HEK293 (cell line): ENCODE results near the gene PRTN3.

Experiments
- CTCF ChIA-PET: fragments of 350-600 bp; formaldehyde crosslinking; extraction: SDS; loops from one replicate; lab custom pipeline; 2021; ENCODE audit warnings: antibody characterized with exemption; lab: Yijun Ruan, JAX
- POLR2A ChIA-PET: fragments of 300-600 bp; formaldehyde crosslinking; extraction: SDS; loops from one replicate; lab custom pipeline; 2020; ENCODE audit warnings: antibody characterized with exemption, inconsistent platforms; lab: Yijun Ruan, JAX
- H3K27ac ChIP-seq: fragments of 200-500 bp; sonication (Bioruptor generic); 2 replicates; pipeline ENCODE4 v1.5.1; 2014; ENCODE audit warnings: low read depth, low read length, control low read depth, inconsistent platforms; ENCODE audit errors: extremely low read depth
- H3K36me3 ChIP-seq, 2 experiments: fragments of 200-500 bp in 1 of 2; sonication (Bioruptor generic) in 1 of 2; 1 replicate in 1 of 2; 2 replicates in 1 of 2; pipeline ENCODE4 v1.5.1; 2014 to 2017; ENCODE audit warnings: inconsistent platforms in 2 of 2, low read length in 2 of 2; ENCODE audit not compliant: control insufficient read depth in 2 of 2, insufficient read depth in 1 of 2
- H3K4me1 ChIP-seq: fragments of 200-500 bp; sonication (Bioruptor generic); 2 replicates; pipeline ENCODE4 v1.5.1; 2014; ENCODE audit warnings: mild to moderate bottlenecking, low read length, inconsistent platforms; ENCODE audit not compliant: control insufficient read depth, insufficient read depth
- H3K4me3 ChIP-seq: 2 replicates; pipeline ENCODE4 v1.5.1; 2011; ENCODE audit warnings: low read depth, mild to moderate bottlenecking, control low read depth, low read length, moderate library complexity
- H3K9me3 ChIP-seq: fragments of 200-500 bp; sonication (Bioruptor generic); 2 replicates; pipeline ENCODE4 v1.5.1; 2014; ENCODE audit warnings: low read depth, low read length, inconsistent platforms; ENCODE audit not compliant: control insufficient read depth, insufficient read depth
- EGR2 ChIP-seq: fragments of 450-650 bp; formaldehyde crosslinking; IDR thresholded peaks from 2 replicates; pipeline ENCODE4 v1.5.1; 2016; ENCODE audit warnings: low read depth, missing biosample characterization, missing genetic modification characterization
- GLI2 ChIP-seq: fragments of 450-650 bp; formaldehyde crosslinking; IDR thresholded peaks from 2 replicates; pipeline ENCODE4; 2017; ENCODE audit warnings: missing biosample characterization, missing genetic modification characterization, low read depth, borderline replicate concordance
- IKZF3 ChIP-seq: fragments of 450-650 bp; IDR thresholded peaks from 2 replicates; pipeline ENCODE4 v1.5.0; 2018; ENCODE audit warnings: missing biosample characterization, mild to moderate bottlenecking, missing genetic modification characterization, moderate library complexity
- SCRT2 ChIP-seq: fragments of 450-650 bp; formaldehyde crosslinking; IDR thresholded peaks from 2 replicates; pipeline ENCODE4 v1.5.1; 2016; ENCODE audit warnings: missing biosample characterization, missing genetic modification characterization
- ZBTB10 ChIP-seq: fragments of 450-650 bp; formaldehyde crosslinking; IDR thresholded peaks from 2 replicates; pipeline ENCODE4 v1.5.1; 2016; ENCODE audit warnings: missing biosample characterization, missing genetic modification characterization
- ZFHX2 ChIP-seq: fragments of 450-650 bp; formaldehyde crosslinking; conservative IDR thresholded peaks from 2 replicates; pipeline ENCODE4 v1.5.1; 2016; ENCODE audit warnings: missing biosample characterization, missing genetic modification characterization
- ZNF10 ChIP-seq: fragments of 450-650 bp; formaldehyde crosslinking; IDR thresholded peaks from 2 replicates; pipeline ENCODE4 v1.5.1; 2017; ENCODE audit warnings: missing biosample characterization, missing genetic modification characterization
- ZNF18 ChIP-seq: fragments of 450-650 bp; formaldehyde crosslinking; IDR thresholded peaks from 2 replicates; pipeline ENCODE4 v1.5.1; 2016; ENCODE audit warnings: missing biosample characterization, missing genetic modification characterization
- ZNF341 ChIP-seq: fragments of 450-650 bp; formaldehyde crosslinking; IDR thresholded peaks from 2 replicates; pipeline ENCODE4; 2016; ENCODE audit warnings: low read depth, missing biosample characterization, missing genetic modification characterization
- ZNF350 ChIP-seq: fragments of 450-650 bp; formaldehyde crosslinking; IDR thresholded peaks from 2 replicates; pipeline ENCODE4 v1.5.0; 2017; ENCODE audit warnings: missing biosample characterization, mild to moderate bottlenecking, missing genetic modification characterization
- ZNF610 ChIP-seq: fragments of 450-650 bp; formaldehyde crosslinking; IDR thresholded peaks from 2 replicates; pipeline ENCODE4 v1.5.1; 2016; ENCODE audit warnings: missing biosample characterization, missing genetic modification characterization, borderline replicate concordance
- ZNF623 ChIP-seq: fragments of 450-650 bp; formaldehyde crosslinking; IDR thresholded peaks from 2 replicates; pipeline ENCODE4 v1.5.1; 2016; ENCODE audit warnings: missing biosample characterization, missing genetic modification characterization
- ZNF654 ChIP-seq: fragments of 450-650 bp; formaldehyde crosslinking; IDR thresholded peaks from 2 replicates; pipeline ENCODE4 v1.5.1; 2016; ENCODE audit warnings: low read depth, missing biosample characterization, missing genetic modification characterization
- ZNF777 ChIP-seq: fragments of 450-650 bp; formaldehyde crosslinking; IDR thresholded peaks from 2 replicates; pipeline ENCODE4 v1.5.1; 2017; ENCODE audit warnings: missing biosample characterization, missing genetic modification characterization, borderline replicate concordance
- TF ChIP-seq, protein P1 (sequence below): fragments of 450-650 bp; formaldehyde crosslinking; IDR thresholded peaks from 2 replicates; pipeline ENCODE4 v1.5.1; 2017; ENCODE audit warnings: missing biosample characterization, missing genetic modification characterization
- TF ChIP-seq, protein P2 (sequence below): fragments of 450-650 bp; formaldehyde crosslinking; IDR thresholded peaks from 2 replicates; pipeline ENCODE4 v1.5.1; 2016; ENCODE audit warnings: missing biosample characterization, missing genetic modification characterization
- TF ChIP-seq, protein P3 (sequence below): fragments of 450-650 bp; formaldehyde crosslinking; IDR thresholded peaks from 2 replicates; pipeline ENCODE4 v1.5.1; 2016; ENCODE audit warnings: missing biosample characterization, missing genetic modification characterization, low read depth

PRTN3 gene

DNA sequence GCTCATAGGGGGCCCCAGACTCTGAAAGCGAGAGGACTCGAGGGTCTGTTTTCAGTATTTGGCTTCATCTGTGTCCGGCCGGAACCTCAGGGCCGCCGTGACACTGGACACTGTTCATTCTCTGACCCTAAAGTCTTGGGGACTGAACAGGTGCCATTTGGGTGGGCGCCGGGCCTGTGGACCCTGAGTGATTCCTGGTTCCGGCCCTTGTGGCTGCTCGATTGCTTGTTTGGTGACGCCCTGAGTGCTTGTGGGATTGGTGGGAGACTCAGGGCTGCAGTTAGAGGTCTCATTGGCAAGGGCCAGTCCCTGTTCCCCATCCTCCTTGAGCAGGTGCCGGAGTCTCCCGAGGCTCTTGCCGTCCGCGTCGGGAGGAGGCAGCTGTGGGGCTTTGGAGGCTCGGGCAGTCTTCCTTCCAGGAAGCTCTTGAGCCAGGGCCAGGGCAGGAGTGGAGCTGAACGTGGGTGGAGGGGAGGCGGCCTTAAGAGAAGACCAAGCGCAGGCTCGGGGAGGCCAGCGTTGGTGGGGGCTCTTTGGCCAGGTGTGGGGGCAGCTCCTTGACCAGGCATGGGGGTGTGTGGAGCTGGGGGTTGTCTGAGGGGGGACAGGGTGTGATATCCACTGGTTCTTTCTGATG lies 38.8 kb upstream of the PRTN3 start:
- POLR2A ChIA-PET = interaction anchor here (0.7 to 1.7 kb wide), 2 partner anchors 9 to 11 kb away, joined by 3 to 5 read pairs; no protein-coding TSS in a partner anchor
- Histone ChIP-seq H3K27ac (peak overlapping the region; percentile 97), H3K36me3 (peaks cover 0 to 89% of the 10 kb centered on the region in 2 experiments; a peak in 2 of 3 replicates), H3K4me1 (peaks cover 25% of the 10 kb centered on the region), H3K9me3 (no peaks in the 10 kb centered on the region), H3K4me3 (no peak overlapping the region)
- TF ChIP-seq ZNF10 (tag by site-specific recombination) (peak; percentile 30; the same call in 1 of the 2 replicates), IKZF3 (tag by site-specific recombination) (no peak), ZNF341 (tag by site-specific recombination) (0 out of 2 replicates have a peak, but pooled peaks have one; percentile 21), ZNF654 (tag by site-specific recombination) (no peak), ZNF18 (tag by site-specific recombination) (no peak), GLI2 (no peak), SCRT2 (tag by site-specific recombination) (no peak), ZFHX2 (tag by site-specific recombination) (peak; percentile 86), ZNF623 (tag by site-specific recombination) (no peak), ZNF610 (tag by site-specific recombination) (no peak), ZNF350 (tag by site-specific recombination) (no peak), EGR2 (tag by site-specific recombination) (peak; percentile 75), ZBTB10 (tag by site-specific recombination) (no peak)
- TF ChIP-seq, protein P1, sequence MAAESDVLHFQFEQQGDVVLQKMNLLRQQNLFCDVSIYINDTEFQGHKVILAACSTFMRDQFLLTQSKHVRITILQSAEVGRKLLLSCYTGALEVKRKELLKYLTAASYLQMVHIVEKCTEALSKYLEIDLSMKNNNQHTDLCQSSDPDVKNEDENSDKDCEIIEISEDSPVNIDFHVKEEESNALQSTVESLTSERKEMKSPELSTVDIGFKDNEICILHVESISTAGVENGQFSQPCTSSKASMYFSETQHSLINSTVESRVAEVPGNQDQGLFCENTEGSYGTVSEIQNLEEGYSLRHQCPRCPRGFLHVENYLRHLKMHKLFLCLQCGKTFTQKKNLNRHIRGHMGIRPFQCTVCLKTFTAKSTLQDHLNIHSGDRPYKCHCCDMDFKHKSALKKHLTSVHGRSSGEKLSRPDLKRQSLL = peak; percentile 41; the same call in 1 of the 2 replicates
- CTCF ChIA-PET = interaction anchor here (1.0 kb wide), 1 partner anchor 33 kb away, joined by 3 read pairs; no protein-coding TSS in a partner anchor

DNA sequence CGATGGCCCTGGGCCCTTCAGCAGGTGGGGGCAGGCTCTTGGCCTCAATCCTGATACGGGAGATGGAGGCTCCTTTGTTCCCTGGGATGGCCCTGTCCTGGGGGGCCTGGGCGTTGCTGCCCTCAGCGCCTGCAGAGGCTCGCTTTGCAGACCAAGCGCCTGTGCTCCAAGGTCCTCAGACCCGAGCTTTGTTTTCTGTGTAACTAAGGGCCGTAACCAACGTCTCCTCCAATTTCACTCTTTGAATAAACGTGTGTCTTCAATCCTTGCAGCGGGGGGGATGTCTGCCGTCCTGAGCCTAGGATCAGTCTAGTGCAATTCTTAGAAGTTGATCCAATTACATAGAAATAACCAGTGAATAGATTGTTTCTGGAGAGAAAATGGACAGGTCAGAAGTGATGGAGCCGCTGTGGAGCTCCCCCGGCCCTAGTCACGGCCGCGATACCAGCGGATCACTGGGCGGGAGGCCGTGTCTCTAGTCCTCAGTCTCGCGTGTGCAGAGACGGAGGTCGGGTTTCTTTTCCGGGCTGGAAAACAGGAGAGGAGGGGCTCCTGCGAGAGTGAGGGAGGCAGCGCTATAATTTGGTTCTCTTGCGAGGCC lies 38.2 kb upstream of the PRTN3 start:
- ChIA-PET CTCF (interaction anchor here (1.0 to 1.1 kb wide), 2 partner anchors 32 to 33 kb away, joined by 3 read pairs; no protein-coding TSS in a partner anchor), POLR2A (interaction anchor here (0.7 kb wide), 1 partner anchor 11 kb away, joined by 3 read pairs; no protein-coding TSS in a partner anchor)
- Histone ChIP-seq H3K9me3 (no peaks in the 10 kb centered on the region), H3K36me3 (peaks cover 4 to 95% of the 10 kb centered on the region in 2 experiments; a peak in 2 of 3 replicates), H3K27ac (peak overlapping the region; percentile 97), H3K4me1 (peaks cover 25% of the 10 kb centered on the region), H3K4me3 (no peak overlapping the region)
- TF ChIP-seq, protein P2, sequence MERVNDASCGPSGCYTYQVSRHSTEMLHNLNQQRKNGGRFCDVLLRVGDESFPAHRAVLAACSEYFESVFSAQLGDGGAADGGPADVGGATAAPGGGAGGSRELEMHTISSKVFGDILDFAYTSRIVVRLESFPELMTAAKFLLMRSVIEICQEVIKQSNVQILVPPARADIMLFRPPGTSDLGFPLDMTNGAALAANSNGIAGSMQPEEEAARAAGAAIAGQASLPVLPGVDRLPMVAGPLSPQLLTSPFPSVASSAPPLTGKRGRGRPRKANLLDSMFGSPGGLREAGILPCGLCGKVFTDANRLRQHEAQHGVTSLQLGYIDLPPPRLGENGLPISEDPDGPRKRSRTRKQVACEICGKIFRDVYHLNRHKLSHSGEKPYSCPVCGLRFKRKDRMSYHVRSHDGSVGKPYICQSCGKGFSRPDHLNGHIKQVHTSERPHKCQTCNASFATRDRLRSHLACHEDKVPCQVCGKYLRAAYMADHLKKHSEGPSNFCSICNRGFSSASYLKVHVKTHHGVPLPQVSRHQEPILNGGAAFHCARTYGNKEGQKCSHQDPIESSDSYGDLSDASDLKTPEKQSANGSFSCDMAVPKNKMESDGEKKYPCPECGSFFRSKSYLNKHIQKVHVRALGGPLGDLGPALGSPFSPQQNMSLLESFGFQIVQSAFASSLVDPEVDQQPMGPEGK (tag by site-specific recombination) = 0 out of 2 replicates have a peak, but pooled peaks have one; percentile 12
- TF ChIP-seq, protein P1 = 0 out of 2 replicates have a peak, but pooled peaks have one; percentile 43
- TF ChIP-seq, protein P3, sequence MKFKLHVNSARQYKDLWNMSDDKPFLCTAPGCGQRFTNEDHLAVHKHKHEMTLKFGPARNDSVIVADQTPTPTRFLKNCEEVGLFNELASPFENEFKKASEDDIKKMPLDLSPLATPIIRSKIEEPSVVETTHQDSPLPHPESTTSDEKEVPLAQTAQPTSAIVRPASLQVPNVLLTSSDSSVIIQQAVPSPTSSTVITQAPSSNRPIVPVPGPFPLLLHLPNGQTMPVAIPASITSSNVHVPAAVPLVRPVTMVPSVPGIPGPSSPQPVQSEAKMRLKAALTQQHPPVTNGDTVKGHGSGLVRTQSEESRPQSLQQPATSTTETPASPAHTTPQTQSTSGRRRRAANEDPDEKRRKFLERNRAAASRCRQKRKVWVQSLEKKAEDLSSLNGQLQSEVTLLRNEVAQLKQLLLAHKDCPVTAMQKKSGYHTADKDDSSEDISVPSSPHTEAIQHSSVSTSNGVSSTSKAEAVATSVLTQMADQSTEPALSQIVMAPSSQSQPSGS (tag by site-specific recombination) = no peak
- TF ChIP-seq ZNF777 (tag by site-specific recombination) = no peak
